ENCODE measurements around the gene HPN.

DNA sequence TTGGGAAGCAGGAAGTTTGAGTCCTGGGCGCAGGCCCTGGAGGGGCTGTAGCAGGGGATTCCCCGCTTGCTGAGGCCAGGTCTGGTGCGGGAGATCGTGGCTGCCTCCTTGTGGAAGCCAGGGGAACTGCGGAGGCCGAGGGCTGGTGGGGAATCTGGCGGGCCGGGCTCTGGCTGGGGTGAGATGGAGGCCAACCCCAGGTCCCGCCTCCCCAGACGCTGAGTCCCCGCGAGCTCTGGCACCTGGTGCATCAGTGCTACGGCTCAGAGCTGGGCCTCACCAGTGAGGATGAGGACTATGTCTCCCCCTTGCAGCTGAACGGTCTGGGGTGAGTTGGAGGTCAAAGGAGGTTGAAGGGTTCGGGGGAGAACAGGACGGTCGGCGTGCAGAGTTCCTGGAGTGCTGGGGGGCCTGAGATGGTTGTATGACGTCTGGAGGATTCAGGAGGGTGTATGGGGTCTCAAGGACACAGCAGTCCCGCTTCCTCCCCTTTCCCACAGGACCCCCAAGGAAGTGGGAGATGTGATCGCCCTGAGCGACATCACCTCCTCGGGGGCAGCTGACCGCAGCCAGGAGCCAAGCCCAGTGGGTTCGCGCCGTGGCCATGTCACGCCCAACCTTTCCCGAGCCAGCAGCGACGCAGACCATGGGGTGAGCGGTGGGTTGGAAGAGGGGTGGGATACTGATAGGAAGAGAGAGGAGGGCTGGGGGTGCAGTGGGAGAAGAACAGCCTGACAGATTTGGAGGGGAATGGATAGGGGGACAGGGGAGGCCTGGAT, 28.3 kb upstream of the HPN start:
- TF ChIP-seq EZH2phosphoT487 (IDR thresholded peaks at IDR 0.05; ENCODE audit: unreplicated experiment), result no peak
- peak; percentile 92 to 95 for TF ChIP-seq CTCF (conservative IDR thresholded peaks at IDR 0.05; ENCODE audit: low read depth in 2 of 2)
- TF ChIP-seq POLR2AphosphoS5 (IDR thresholded peaks at IDR 0.05; ENCODE audit: low read depth), result peak; percentile 52; the same call in 1 of the 2 replicates
- no peak for TF ChIP-seq EZH2 (IDR thresholded peaks at IDR 0.05; ENCODE audit: low read depth, unreplicated experiment)
- TF ChIP-seq, protein P1, sequence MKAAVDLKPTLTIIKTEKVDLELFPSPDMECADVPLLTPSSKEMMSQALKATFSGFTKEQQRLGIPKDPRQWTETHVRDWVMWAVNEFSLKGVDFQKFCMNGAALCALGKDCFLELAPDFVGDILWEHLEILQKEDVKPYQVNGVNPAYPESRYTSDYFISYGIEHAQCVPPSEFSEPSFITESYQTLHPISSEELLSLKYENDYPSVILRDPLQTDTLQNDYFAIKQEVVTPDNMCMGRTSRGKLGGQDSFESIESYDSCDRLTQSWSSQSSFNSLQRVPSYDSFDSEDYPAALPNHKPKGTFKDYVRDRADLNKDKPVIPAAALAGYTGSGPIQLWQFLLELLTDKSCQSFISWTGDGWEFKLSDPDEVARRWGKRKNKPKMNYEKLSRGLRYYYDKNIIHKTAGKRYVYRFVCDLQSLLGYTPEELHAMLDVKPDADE (IDR thresholded peaks at IDR 0.05), result no peak
- TF ChIP-seq, protein P2, sequence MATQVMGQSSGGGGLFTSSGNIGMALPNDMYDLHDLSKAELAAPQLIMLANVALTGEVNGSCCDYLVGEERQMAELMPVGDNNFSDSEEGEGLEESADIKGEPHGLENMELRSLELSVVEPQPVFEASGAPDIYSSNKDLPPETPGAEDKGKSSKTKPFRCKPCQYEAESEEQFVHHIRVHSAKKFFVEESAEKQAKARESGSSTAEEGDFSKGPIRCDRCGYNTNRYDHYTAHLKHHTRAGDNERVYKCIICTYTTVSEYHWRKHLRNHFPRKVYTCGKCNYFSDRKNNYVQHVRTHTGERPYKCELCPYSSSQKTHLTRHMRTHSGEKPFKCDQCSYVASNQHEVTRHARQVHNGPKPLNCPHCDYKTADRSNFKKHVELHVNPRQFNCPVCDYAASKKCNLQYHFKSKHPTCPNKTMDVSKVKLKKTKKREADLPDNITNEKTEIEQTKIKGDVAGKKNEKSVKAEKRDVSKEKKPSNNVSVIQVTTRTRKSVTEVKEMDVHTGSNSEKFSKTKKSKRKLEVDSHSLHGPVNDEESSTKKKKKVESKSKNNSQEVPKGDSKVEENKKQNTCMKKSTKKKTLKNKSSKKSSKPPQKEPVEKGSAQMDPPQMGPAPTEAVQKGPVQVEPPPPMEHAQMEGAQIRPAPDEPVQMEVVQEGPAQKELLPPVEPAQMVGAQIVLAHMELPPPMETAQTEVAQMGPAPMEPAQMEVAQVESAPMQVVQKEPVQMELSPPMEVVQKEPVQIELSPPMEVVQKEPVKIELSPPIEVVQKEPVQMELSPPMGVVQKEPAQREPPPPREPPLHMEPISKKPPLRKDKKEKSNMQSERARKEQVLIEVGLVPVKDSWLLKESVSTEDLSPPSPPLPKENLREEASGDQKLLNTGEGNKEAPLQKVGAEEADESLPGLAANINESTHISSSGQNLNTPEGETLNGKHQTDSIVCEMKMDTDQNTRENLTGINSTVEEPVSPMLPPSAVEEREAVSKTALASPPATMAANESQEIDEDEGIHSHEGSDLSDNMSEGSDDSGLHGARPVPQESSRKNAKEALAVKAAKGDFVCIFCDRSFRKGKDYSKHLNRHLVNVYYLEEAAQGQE (IDR thresholded peaks at IDR 0.05; ENCODE audit: unreplicated experiment), result no peak
- no peak for TF ChIP-seq ZNF114 (CRISPR knock-in tag; IDR thresholded peaks at IDR 0.05)

Data from GM23338 (cell line).